Superior temporal gyrus (tissue), 1 donor: ENCODE data around the gene KRT85.

Experiments
- DNase-seq: peaks from one replicate; pipeline ENCODE4 v3.0.0-alpha.2; 2016; ENCODE audit errors: extremely low spot score

Gene KRT85

DNA sequence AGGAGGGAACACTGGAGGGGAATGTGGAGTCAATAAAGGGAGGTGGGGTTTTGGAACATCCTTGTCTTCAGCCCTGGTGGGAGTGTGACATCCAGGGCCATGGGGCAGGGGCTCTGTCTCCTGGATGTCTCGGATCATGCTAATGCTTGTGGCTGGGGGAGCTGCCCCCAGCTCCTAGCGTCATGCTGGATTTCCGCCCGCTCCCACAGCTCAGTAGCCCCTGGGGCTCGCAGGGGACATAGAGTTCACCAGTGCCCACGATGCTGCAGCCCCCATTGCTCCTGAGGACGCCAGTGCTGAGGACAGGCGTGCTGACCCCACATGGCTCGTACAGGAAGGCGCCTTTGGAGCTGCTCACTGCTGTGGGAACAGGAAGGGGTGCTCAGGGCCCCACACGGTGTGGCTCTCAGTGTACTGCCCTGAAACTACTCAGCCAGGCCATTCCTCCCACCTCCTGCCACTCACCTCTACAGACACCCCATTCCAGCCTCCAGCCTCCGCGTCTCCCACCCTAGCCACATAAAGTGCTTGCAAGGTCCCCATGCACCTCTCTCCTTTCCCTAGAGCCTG lies 27.6 kb upstream of the KRT85 start:
- no peak for DNase-seq

DNA sequence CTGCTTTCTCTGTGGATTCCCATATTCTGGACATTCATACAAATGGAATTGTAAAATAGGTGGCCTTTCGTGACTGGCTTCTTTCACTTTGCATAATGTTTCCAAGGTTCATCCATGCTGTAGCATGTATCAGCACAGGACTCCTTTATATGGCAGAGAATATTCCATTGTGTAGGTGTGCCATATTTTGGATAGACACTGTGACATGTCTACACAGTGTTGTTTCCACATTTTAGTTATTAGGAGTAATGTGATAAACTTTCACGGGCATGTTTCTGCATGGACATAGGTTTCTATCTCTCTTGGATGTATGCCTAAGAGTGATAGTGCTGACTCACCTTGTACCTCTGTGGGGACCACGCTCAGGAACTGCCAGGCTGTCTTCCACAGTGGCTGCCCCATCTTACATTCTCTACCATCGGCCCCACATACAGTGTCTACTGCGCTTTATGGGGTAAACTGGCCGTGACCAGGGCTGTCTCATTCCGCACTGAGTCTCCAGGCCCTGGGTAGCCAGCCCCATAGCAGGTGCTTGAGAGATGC lies 25.3 kb upstream of the KRT85 start:
- DNase-seq = no peak

DNA sequence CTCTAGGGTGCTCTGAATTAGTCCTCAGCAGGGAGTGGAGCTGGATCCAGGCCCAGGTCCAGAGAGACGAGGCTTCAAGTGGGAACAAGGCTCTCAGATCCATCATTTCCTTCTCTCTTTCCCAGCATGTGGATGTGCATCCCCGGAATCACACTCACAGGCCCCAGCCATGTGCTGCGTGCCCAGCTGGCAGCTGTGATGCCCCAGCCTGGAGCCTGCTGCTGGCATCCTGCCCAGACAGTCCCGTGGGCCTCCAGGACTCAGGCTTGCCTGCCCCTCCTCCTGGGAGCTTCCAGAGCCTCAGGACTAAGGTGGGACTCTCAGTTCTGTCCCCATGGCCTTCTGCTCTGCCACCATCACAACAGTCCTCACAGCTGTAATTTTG lies 24.3 kb upstream of the KRT85 start:
- peak; percentile 73 for DNase-seq

GRCh38 chr12:52390739-52391617 lies 23.7 kb upstream of the KRT85 start:
- DNase-seq = no peak

GRCh38 chr12:52389313-52390207 lies 22.3 kb upstream of the KRT85 start:
- peak; percentile 42 for DNase-seq

- peak; percentile 47 for DNase-seq
These were observed 20.6 kb upstream of the KRT85 start for GRCh38 chr12:52387859-52388258.

DNA sequence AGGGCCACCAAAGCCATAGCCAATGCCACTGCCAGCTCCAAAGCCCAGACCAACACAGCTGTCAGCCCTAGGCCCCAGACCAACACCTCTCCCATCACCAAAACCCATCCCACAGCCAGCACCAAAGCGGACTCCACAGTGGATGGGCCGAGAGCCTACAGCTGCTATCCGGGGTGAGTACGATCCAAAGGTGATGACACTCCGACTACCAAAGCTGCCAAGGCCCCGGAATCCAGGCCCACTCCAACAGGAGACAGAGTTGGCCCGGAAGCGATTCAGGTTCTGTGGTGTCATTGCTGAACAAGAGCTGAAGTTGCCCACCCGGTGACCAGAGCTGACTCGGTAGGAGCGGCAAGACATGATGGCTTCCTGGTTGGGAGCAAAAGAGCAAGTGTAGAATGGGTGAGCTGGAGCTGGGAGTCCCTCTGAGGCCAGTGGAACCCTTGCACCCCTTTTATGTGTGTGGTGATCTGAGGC lies 18.0 kb upstream of the KRT85 start, which contains the start of gene KRT84:
KRT84 (minus strand) TSS at position 427 of the 477 bp plus-strand sequence; CDS start at position 360, 67 bp downstream.
- DNase-seq = no peak

- DNase-seq = no peak
These were observed 16.1 kb upstream of the KRT85 start for GRCh38 chr12:52383331-52383730.

- no peak for DNase-seq
These were observed 15.6 kb upstream of the KRT85 start for GRCh38 chr12:52382854-52383253.

- DNase-seq = no peak
These were observed 13.9 kb upstream of the KRT85 start for GRCh38 chr12:52381206-52381605.

DNA sequence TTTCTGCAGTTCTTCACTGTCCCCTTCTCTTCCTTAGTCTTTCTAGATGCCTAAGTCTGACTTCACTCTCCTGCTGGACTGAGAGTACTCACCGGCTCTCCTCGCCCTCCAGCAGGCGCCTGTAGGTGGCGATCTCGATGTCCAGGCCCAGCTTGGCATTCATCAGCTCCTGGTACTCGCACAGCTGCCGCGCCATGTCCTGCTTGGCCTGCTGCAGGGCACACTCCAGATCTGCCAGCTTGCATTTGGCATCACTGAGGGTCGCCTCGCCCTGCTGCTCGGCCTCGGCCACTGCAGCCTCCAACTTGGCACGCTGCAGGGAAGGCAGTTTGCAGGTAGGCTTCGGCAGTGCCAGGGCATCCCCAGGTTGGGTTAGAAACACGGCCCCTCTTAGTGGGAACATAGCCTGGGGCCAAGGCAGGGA lies 13.0 kb upstream of the KRT85 start:
- DNase-seq = peak; percentile 56

DNA sequence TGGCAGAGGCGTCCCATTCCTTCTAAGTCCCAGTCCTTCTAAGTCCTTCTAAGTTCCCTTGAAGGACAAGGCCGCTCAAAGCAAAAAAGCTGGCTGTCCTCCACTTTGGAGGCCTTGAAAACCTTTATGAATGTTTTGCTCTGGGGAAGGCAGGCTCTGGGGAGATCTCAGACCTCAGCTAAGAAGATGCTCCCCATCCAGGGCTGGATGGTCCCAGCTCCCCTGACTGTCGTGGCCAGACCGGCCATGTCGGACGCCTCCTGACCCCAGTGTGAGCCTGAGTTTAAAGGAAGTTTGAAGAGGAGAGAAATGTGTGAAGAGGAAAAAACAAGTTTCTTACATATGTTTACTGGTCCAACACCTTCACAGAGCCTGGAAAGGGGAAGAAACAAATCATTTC lies 12.3 kb upstream of the KRT85 start:
- DNase-seq = no peak

DNA sequence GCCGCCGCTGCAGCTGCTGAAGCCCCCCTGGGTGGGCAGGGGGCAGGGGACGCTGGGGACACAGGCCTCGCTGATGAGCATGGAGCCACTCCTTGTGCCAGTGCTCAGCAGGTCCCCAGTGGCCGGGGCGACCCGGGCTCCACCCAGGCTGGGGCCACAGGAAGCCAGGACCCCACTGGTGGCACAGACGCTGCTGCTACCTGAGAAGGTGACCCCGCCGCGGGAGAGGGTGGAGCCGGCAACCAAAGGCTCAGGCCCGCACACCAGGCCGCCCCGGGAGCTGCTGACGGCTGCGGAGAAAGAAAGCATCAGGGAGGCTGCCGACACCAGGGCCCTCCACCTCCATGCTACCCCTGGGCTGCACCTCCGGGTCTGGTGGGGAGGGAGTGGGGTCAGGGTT lies 10.8 kb upstream of the KRT85 start:
- DNase-seq = no peak

- DNase-seq = no peak
These were observed 10.0 kb upstream of the KRT85 start for GRCh38 chr12:52377266-52377665.

- DNase-seq = peak; percentile 92
These were observed 5.2 kb upstream of the KRT85 start for GRCh38 chr12:52372216-52373154.

DNA sequence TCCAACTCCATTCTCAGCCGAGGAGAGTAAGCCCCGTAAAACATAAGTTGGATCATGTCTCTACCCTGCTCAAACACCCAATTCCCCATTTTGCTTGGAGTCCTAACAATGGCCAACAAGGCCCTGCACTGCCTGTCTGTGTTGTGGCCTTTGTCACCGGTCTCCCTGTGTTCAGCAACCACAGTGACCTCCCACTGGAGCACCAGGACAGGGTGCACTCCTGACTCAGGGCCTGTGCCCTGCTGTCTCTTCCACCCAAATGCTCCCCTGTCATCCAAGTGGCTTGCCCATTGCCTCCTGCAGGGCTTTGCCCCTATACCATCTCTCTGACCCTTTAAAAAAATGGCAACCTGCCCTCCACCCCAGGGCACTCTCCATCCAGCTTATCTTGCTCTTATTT lies 4.4 kb upstream of the KRT85 start:
- DNase-seq = no peak

- DNase-seq = peak; percentile 58
These were observed 3.8 kb upstream of the KRT85 start for GRCh38 chr12:52370926-52371608.

DNA sequence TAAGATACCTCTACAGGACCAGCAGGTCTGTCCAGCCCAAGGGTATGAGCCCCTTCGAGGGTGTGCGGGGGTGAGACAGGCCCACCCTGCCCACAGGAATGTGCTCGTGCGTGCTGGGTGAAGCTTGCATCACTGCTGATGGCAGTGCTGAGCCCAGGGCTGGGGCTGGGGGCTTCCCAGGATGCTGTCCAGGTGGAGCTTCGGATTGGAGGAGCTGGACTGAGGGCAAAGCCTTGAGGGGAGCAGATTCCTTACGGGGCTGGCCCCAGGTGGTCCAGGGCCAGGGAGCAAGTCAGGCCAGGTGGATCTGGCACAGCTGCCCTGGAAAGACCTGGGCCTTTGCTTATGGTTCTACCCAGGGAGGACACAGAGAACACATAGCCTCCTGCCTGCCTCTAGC lies 2.5 kb upstream of the KRT85 start:
- no peak for DNase-seq

DNA sequence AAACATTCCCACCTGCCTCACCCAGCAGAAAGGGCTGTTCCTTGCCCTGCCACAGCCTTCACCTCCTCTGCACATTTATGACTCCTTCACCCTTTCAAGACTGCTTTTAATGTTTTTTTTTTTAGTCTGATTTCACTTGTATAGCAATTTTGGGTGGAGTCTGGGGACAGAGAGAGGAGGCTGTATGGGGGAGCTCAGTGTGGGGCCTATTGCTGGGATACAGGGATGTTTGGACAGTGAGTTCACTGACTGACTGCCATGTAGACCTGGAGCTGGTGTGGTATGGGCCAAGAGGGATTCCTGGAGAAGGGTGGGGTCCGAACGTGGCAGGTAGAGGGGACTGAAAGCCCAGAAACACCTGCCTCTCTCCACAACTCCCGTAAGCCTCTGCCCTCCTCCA lies 1.9 kb upstream of the KRT85 start:
- DNase-seq = no peak

- no peak for DNase-seq
These were observed 1.2 kb upstream of the KRT85 start for GRCh38 chr12:52368508-52368907.
